ENCODE data around the gene LIPE.
A peak's percentile ranks its signal among the peaks of the same experiment; 100 is the strongest.

Gene LIPE

GRCh38 chr19:42433503-42434260 lies 6.5 kb upstream of the LIPE start:
- TF ChIP-seq, protein P1, sequence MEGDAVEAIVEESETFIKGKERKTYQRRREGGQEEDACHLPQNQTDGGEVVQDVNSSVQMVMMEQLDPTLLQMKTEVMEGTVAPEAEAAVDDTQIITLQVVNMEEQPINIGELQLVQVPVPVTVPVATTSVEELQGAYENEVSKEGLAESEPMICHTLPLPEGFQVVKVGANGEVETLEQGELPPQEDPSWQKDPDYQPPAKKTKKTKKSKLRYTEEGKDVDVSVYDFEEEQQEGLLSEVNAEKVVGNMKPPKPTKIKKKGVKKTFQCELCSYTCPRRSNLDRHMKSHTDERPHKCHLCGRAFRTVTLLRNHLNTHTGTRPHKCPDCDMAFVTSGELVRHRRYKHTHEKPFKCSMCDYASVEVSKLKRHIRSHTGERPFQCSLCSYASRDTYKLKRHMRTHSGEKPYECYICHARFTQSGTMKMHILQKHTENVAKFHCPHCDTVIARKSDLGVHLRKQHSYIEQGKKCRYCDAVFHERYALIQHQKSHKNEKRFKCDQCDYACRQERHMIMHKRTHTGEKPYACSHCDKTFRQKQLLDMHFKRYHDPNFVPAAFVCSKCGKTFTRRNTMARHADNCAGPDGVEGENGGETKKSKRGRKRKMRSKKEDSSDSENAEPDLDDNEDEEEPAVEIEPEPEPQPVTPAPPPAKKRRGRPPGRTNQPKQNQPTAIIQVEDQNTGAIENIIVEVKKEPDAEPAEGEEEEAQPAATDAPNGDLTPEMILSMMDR (IDR thresholded peaks at IDR 0.05; ENCODE audit: borderline replicate concordance, insufficient read depth, low read depth, low read length), result peak; percentile 93
- H3K4me3 ChIP-seq (ENCODE audit: low read depth, low read length), result no peak overlapping the region

DNA sequence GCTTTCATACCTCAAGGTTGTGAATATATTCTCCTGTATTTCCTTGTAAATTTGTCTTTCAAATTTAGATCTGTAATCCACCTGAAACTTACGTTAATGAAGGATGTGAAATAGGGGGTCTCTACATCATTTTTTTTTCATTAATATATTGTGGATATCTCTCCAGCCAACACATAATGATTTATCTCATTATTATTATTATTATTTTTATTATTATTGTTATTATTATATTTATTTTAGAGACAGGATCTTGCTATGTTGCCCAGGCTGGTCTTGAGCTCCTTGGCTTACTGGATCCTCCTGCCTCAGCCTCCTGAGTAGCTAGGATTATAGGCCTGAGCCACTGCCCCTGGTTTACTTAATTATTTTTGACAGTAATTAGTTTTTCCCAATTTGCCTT lies 4.3 kb upstream of the LIPE start:
- TF ChIP-seq, protein P1 (IDR thresholded peaks at IDR 0.05; ENCODE audit: borderline replicate concordance, insufficient read depth, low read depth, low read length), result no peak
- no peak overlapping the region for H3K4me3 ChIP-seq (ENCODE audit: low read depth, low read length)

DNA sequence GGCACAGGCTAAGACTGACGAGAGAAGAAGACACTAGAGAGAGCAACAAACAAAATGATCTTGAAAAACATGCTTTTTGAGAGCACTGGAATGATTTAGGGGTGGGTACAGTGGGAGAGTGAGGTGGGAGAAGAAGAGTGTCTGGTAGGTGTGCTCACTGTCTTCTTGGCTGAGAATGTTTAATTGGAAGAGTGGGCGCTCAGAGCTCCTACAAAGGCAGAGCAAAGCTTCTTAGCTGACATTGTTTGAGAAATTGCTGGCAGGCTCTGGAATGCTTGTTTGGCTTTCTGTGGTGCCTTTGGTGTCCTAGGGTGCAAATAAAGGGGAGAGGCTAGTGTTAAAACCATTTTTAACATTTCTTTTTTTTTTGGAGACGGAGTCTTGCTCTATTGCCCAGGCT lies 1.5 kb upstream of the LIPE start:
- H3K4me3 ChIP-seq (ENCODE audit: low read depth, low read length), result no peak overlapping the region
- TF ChIP-seq, protein P1 (IDR thresholded peaks at IDR 0.05; ENCODE audit: borderline replicate concordance, insufficient read depth, low read depth, low read length), result no peak

GRCh38 chr19:42426643-42427042 lies 545 bp downstream of the LIPE start:
- H3K4me3 ChIP-seq (ENCODE audit: low read depth, low read length), result no peak overlapping the region
- TF ChIP-seq, protein P1 (IDR thresholded peaks at IDR 0.05; ENCODE audit: borderline replicate concordance, insufficient read depth, low read depth, low read length), result no peak

GRCh38 chr19:42424712-42425131 lies 2.5 kb downstream of the LIPE start:
- TF ChIP-seq, protein P1 (IDR thresholded peaks at IDR 0.05; ENCODE audit: borderline replicate concordance, insufficient read depth, low read depth, low read length), result no peak
- no peak overlapping the region for H3K4me3 ChIP-seq (ENCODE audit: low read depth, low read length)

DNA sequence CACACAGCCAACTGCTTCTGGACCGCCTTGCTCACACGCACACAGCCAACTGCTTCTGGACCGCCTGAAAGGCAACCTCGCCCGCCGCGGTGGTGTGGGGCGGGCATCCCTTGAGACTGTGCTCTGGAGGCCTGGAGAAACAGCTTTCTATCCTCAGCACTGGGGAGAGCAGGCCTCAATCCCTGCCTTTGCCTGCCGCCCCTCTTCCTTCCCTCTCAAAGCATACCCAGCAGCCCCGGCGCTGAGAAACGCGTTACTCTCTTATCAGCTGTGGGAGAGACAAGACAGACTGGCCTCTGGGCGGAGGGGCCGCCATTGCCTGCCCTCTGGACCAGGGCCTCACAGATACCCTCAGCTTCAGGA lies 2.9 kb downstream of the LIPE start:
- no peak overlapping the region for H3K4me3 ChIP-seq (ENCODE audit: low read depth, low read length)
- TF ChIP-seq, protein P1 (IDR thresholded peaks at IDR 0.05; ENCODE audit: borderline replicate concordance, insufficient read depth, low read depth, low read length), result no peak

All from GM12875 (cell line).